Measurements from ENCODE around the gene C9orf72. TPM values are rescaled to one million over a fixed set of nuclear protein-coding genes. Genes with fewer than 3 reads are reported as not detected.
"Not testable (repeated sequence)": the region's sequence is repeated elsewhere in the genome, so short reads cannot be mapped to it uniquely, and the experiment has no call there.

C9orf72 gene
- total and polyA plus RNA-seq, 2 experiments from 2014 or later: 11.6 to 27.8 TPM

DNA sequence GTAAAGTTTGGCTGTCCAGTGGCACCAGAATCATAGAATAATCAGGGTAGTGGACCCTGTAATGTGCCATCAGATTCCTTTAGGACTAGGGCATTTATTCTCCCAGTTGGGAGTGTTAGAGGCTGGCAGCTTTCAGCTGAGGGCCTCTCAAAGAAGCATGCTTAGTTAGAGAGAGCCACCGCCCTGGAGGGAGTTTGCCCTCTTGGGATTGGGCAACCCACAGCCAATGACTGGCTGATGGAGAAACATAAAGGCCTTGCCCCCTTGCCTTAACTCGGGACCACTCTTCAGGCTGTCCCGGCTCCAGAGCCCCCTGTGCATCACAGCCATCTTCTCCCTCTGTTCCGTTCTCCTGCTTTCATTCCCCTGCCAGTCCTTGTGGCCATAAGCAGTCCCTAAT, 69.7 kb downstream of the C9orf72 start (continued):
- TF ChIP-seq ZNF462 (CRISPR knock-in tag; IDR thresholded peaks at IDR 0.05): no peak
- no peak for TF ChIP-seq REST (IDR thresholded peaks at IDR 0.05; ENCODE audit: unreplicated experiment)
- TF ChIP-seq POLR2AphosphoS5 (IDR thresholded peaks at IDR 0.05; ENCODE audit: low read depth): no peak
- no peak for TF ChIP-seq ETS1 (IDR thresholded peaks at IDR 0.05)

DNA sequence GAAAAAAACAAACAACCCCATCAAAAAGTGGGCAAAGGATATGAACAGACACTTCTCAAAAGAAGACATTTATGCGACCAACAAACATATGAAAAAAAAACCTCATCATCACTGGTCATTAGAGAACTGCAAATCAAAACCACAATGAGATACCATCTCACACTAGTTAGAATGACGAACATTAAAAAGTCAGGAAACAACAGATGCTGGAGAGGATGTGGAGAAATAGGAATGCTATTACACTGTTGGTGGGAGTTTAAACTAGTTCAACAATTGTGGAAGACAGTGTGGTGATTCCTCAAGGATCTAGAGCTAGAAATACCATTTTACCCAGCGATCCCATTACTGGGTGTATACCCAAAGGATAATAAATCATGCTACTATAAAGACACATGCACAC, 72.4 kb downstream of the C9orf72 start:
- not testable (repeated sequence) for H3K9me2 ChIP-seq (ENCODE audit: insufficient read depth); H3K27ac ChIP-seq (ENCODE audit: low read depth); H3K4me3 Mint-ChIP-seq; H3K4me3 ChIP-seq; H3K9me3 Mint-ChIP-seq; DNase-seq (ENCODE audit: low spot score); H3K4me2 ChIP-seq; H4K20me1 ChIP-seq (replicated peaks; ENCODE audit: insufficient read depth); H3K36me3 ChIP-seq (ENCODE audit: insufficient read depth); H3K27ac Mint-ChIP-seq; H2AFZ ChIP-seq; H3K27me3 ChIP-seq (ENCODE audit: insufficient read depth); H3K27me3 Mint-ChIP-seq (ENCODE audit: insufficient read depth, low read depth, poor library complexity); H3F3A ChIP-seq (replicated peaks; ENCODE audit: low read depth); ATAC-seq
- Histone ChIP-seq H3K4me1 (ENCODE audit: insufficient read depth) (peaks cover 40% of the 10 kb centered on the region), H3K79me2 (replicated peaks; ENCODE audit: insufficient read depth) (peaks cover 15% of the 10 kb centered on the region)
- Mint-ChIP-seq H3K36me3 (ENCODE audit: low read depth) (peaks cover 18% of the 10 kb centered on the region), H3K4me1 (peaks cover 59% of the 10 kb centered on the region)
